NB4 (cell line): ENCODE data around the gene PHACTR2.

ENCODE experiments used
- CTCF ChIP-seq: IDR thresholded peaks from one replicate; pipeline ENCODE4 v1.5.1; 2012; ENCODE audit warnings: low read depth, low read length
- POLR2A ChIP-seq: IDR thresholded peaks from 2 replicates; pipeline ENCODE4 v1.6.1; 2011; ENCODE audit warnings: mild to moderate bottlenecking; ENCODE audit not compliant: insufficient read length; ENCODE audit errors: extremely low read depth

GRCh38 chr6:143762126-143762525 lies 84.4 kb downstream of the PHACTR2 start:
- TF ChIP-seq CTCF (no peak), POLR2A (no peak)
